GM12878 (cell line): Measurements from ENCODE around the gene NKD1. TPM values are rescaled to one million over a fixed set of nuclear protein-coding genes. Genes with fewer than 3 reads are reported as not detected.

Experiments
- BCLAF1 ChIP-seq: fragments of 450-650 bp; IDR thresholded peaks from 2 replicates; pipeline ENCODE4 v1.6.1; 2017; ENCODE audit warnings: antibody characterized with exemption, mild to moderate bottlenecking, moderate library complexity
- BHLHE40 ChIP-seq, 2 experiments: fragments of 450-650 bp in 1 of 2; IDR thresholded peaks; 2 replicates each; pipeline ENCODE4 v1.6.1; 2011 to 2017; ENCODE audit warnings: low read depth in 2 of 2, borderline replicate concordance in 1 of 2, improper control_type of control experiment in 1 of 2, low read length in 1 of 2, mild to moderate bottlenecking in 1 of 2
- CBX5 ChIP-seq: sonication (generic); IDR thresholded peaks from 2 replicates; pipeline ENCODE4 v1.6.1; 2016; ENCODE audit warnings: low read depth, moderate library complexity, mild to moderate bottlenecking, inconsistent platforms
- CREM ChIP-seq: IDR thresholded peaks from 2 replicates; pipeline ENCODE4 v1.6.1; 2014; ENCODE audit warnings: antibody characterized with exemption, low read depth
- ESRRA ChIP-seq: IDR thresholded peaks from 2 replicates; pipeline ENCODE4 v1.6.1; 2012; ENCODE audit warnings: mild to moderate bottlenecking, low read length, improper control_type of control experiment
- HDAC2 ChIP-seq: fragments of 200-600 bp; sonication (generic); IDR thresholded peaks from 2 replicates; pipeline ENCODE4 v1.6.1; 2017
- HDGF ChIP-seq: fragments of 450-650 bp; IDR thresholded peaks from 2 replicates; pipeline ENCODE4 v1.6.1; 2016; ENCODE audit warnings: antibody characterized with exemption
- JUNB ChIP-seq: IDR thresholded peaks from 2 replicates; pipeline ENCODE4 v1.6.1; 2016; ENCODE audit warnings: antibody characterized with exemption, mild to moderate bottlenecking
- KAT2A ChIP-seq: conservative IDR thresholded peaks from 2 replicates; pipeline ENCODE4 v1.6.1; 2011; ENCODE audit warnings: low read depth, low read length; ENCODE audit not compliant: control insufficient read depth
- MLLT1 ChIP-seq: fragments of 450-650 bp; IDR thresholded peaks from 2 replicates; pipeline ENCODE4 v1.6.1; 2016; ENCODE audit warnings: mild to moderate bottlenecking
- NFYA ChIP-seq: IDR thresholded peaks from 2 replicates; pipeline ENCODE4 v1.6.1; 2011; ENCODE audit warnings: low read depth, mild to moderate bottlenecking, low read length, improper control_type of control experiment, borderline replicate concordance
- NR2C1 ChIP-seq: fragments of 450-650 bp; IDR thresholded peaks from 2 replicates; pipeline ENCODE4 v1.6.1; 2017; ENCODE audit warnings: antibody characterized with exemption, mild to moderate bottlenecking, moderate library complexity
- RAD21 ChIP-seq: IDR thresholded peaks from 2 replicates; pipeline ENCODE4 v1.6.1; 2011; ENCODE audit warnings: mild to moderate bottlenecking, low read depth, low read length, moderate library complexity; ENCODE audit not compliant: insufficient read depth
- RCOR1 ChIP-seq: conservative IDR thresholded peaks from 2 replicates; pipeline ENCODE4 v1.6.1; 2012; ENCODE audit warnings: low read depth, low read length, improper control_type of control experiment
- SMC3 ChIP-seq: IDR thresholded peaks from 2 replicates; pipeline ENCODE4 v1.6.1; 2011; ENCODE audit warnings: low read length, improper control_type of control experiment, borderline replicate concordance
- SPI1 ChIP-seq: IDR thresholded peaks from 2 replicates; pipeline ENCODE4 v1.6.1; 2011; ENCODE audit warnings: low read depth, mild to moderate bottlenecking, low read length, moderate library complexity, borderline replicate concordance; ENCODE audit not compliant: insufficient read depth
- SUPT20H ChIP-seq: IDR thresholded peaks from 2 replicates; pipeline ENCODE4 v1.6.1; 2011; ENCODE audit warnings: low read depth, mild to moderate bottlenecking, low read length, moderate library complexity, borderline replicate concordance; ENCODE audit not compliant: control insufficient read depth
- ZNF207 ChIP-seq: fragments of 450-650 bp; IDR thresholded peaks from 2 replicates; pipeline ENCODE4 v1.6.1; 2014; ENCODE audit warnings: antibody characterized with exemption, mild to moderate bottlenecking, borderline replicate concordance
- polyA plus RNA-seq, 11 experiments: library from polyadenylated mRNA; depleted of rRNA in 4 of 11; unstranded in 6 of 11; stranded (reverse) in 5 of 11; fragments of >200 nt; fragmentation: Nextera tagmentation in 4 of 11; fragmentation: Illumina TruSeq in 1 of 11; extraction: Ambion mirVana in 4 of 11; extraction: Trizol in 1 of 11; gene quantifications; 1 replicate in 1 of 11; 2 replicates in 10 of 11; pipeline versions ENCODE4 v1.2.1 to v1.2.3, GENCODE V29; 2011 to 2016; ENCODE audit warnings: inconsistent platforms in 2 of 11, missing spikeins in 2 of 11, low read depth in 1 of 11
- total RNA-seq, 4 experiments: library from RNA; depleted of rRNA in 3 of 4; stranded (reverse); fragments of >200 nt in 3 of 4; fragmentation: Illumina TruSeq in 1 of 4; extraction: Trizol in 1 of 4; gene quantifications; 2 replicates each; pipeline versions ENCODE4 v1.2.1 to v1.2.3, GENCODE V29; 2013 to 2021
- TF ChIP-seq, protein P1 (sequence below): IDR thresholded peaks from 2 replicates; pipeline ENCODE4 v1.6.1; 2012; ENCODE audit warnings: improper control_type of control experiment, low read depth, low read length; ENCODE audit not compliant: insufficient replicate concordance

The NKD1 gene
- total and polyA plus RNA-seq, 10 of the 15 experiments (the other 5 are each of a cell fraction or from before 2014, with no cell fraction given), result under 0.01 to 0.49 (median 0.04) TPM; not detected in 2

GRCh38 chr16:50684823-50685461, 136.7 kb downstream of the NKD1 start (continued):
- TF ChIP-seq, protein P1, sequence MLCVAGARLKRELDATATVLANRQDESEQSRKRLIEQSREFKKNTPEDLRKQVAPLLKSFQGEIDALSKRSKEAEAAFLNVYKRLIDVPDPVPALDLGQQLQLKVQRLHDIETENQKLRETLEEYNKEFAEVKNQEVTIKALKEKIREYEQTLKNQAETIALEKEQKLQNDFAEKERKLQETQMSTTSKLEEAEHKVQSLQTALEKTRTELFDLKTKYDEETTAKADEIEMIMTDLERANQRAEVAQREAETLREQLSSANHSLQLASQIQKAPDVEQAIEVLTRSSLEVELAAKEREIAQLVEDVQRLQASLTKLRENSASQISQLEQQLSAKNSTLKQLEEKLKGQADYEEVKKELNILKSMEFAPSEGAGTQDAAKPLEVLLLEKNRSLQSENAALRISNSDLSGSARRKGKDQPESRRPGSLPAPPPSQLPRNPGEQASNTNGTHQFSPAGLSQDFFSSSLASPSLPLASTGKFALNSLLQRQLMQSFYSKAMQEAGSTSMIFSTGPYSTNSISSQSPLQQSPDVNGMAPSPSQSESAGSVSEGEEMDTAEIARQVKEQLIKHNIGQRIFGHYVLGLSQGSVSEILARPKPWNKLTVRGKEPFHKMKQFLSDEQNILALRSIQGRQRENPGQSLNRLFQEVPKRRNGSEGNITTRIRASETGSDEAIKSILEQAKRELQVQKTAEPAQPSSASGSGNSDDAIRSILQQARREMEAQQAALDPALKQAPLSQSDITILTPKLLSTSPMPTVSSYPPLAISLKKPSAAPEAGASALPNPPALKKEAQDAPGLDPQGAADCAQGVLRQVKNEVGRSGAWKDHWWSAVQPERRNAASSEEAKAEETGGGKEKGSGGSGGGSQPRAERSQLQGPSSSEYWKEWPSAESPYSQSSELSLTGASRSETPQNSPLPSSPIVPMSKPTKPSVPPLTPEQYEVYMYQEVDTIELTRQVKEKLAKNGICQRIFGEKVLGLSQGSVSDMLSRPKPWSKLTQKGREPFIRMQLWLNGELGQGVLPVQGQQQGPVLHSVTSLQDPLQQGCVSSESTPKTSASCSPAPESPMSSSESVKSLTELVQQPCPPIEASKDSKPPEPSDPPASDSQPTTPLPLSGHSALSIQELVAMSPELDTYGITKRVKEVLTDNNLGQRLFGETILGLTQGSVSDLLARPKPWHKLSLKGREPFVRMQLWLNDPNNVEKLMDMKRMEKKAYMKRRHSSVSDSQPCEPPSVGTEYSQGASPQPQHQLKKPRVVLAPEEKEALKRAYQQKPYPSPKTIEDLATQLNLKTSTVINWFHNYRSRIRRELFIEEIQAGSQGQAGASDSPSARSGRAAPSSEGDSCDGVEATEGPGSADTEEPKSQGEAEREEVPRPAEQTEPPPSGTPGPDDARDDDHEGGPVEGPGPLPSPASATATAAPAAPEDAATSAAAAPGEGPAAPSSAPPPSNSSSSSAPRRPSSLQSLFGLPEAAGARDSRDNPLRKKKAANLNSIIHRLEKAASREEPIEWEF, result no peak
- TF ChIP-seq HDGF (peak; percentile 96), MLLT1 (peak; percentile 11; the same call in 1 of the 2 replicates), BHLHE40 (IDR thresholded peaks at IDR 0.05; ENCODE audit: borderline replicate concordance in 1 of 2, low read depth in 2 of 2, low read length in 1 of 2) (peak in 1 of 2 experiments; percentile 73; a peak in 2 of 4 replicates), NR2C1 (no peak), HDAC2 (no peak), SUPT20H (no peak), SPI1 (peak; percentile 49), BCLAF1 (no peak), RCOR1 (no peak), SMC3 (no peak), NFYA (no peak), CBX5 (no peak), CREM (peak; percentile 14; the same call in 1 of the 2 replicates), KAT2A (no peak), RAD21 (no peak), ZNF207 (no peak), ESRRA (no peak), JUNB (peak; percentile 44; the same call in 1 of the 2 replicates)
